B cell (primary cell): ENCODE measurements around the gene TMEM256. TPM values are rescaled to one million over a fixed set of nuclear protein-coding genes. Genes with fewer than 3 reads are reported as not detected.
A peak's percentile ranks its signal among the peaks of the same experiment; 100 is the strongest.

ENCODE experiments used
- ATAC-seq: fragments of 200-7000 bp; cut with Tn5 transposase; one replicate; pipeline ENCODE4 v1.10.0; 2021; ENCODE audit warnings: low read depth, mild to moderate bottlenecking, moderate number of reproducible peaks, moderate library complexity
- CTCF ChIA-PET: fragments of 350-600 bp; sonication (Branson Sonifier 250); formaldehyde crosslinking; loops from one replicate; lab custom pipeline; 2021; ENCODE audit warnings: antibody characterized with exemption, inconsistent platforms; lab: Charles Lee
- POLR2A ChIA-PET: fragments of 350-600 bp; sonication (Branson Sonifier 250); formaldehyde crosslinking; loops from one replicate; lab custom pipeline; 2021; ENCODE audit warnings: antibody characterized with exemption; lab: Charles Lee
- DNase-seq: peaks from one replicate; pipeline ENCODE4 v3.0.0; 2013
- H2AFZ ChIP-seq: 2 replicates; pipeline ENCODE4 v1.6.1; 2012; ENCODE audit warnings: mild to moderate bottlenecking, low read depth, low read length; ENCODE audit not compliant: insufficient read depth, poor library complexity, severe bottlenecking
- H3K27ac ChIP-seq, 2 donors: 1 replicate in 1 of 2; 2 replicates in 1 of 2; pipeline ENCODE4 v1.5.1; 2012 to 2013; ENCODE audit warnings: low read length in 2 of 2, mild to moderate bottlenecking in 2 of 2, moderate library complexity in 1 of 2
- H3K27me3 ChIP-seq, 4 experiments: fragments of 200-600 bp in 1 of 4; sonication (generic) in 1 of 4; replicated peaks in 1 of 4; 1 replicate in 2 of 4; 2 replicates in 2 of 4; pipeline versions ENCODE4 v1.6.1 to v1.7.0; 2013 to 2016; ENCODE audit warnings: low read length in 3 of 4, mild to moderate bottlenecking in 2 of 4, mixed read lengths in 1 of 4, moderate library complexity in 1 of 4; ENCODE audit not compliant: insufficient read depth in 4 of 4, control insufficient read depth in 3 of 4; ENCODE audit errors: control extremely low read depth in 1 of 4
- H3K36me3 ChIP-seq, 2 experiments: replicated peaks in 1 of 2; 1 replicate in 1 of 2; 2 replicates in 1 of 2; pipeline versions ENCODE4 v1.6.1 to v1.7.1; 2013; ENCODE audit warnings: low read length in 1 of 2; ENCODE audit not compliant: insufficient read depth in 2 of 2, control insufficient read depth in 1 of 2; ENCODE audit errors: control extremely low read depth in 1 of 2, extremely low read depth in 1 of 2
- H3K4me1 ChIP-seq, 2 donors: fragments of 200-600 bp in 1 of 2; sonication (generic) in 1 of 2; 1 replicate in 1 of 2; 2 replicates in 1 of 2; pipeline versions ENCODE4 v1.5.1 to v1.6.1; 2013 to 2017; ENCODE audit warnings: low read length in 2 of 2; ENCODE audit not compliant: control insufficient read depth in 2 of 2, insufficient read depth in 2 of 2
- H3K4me2 ChIP-seq: replicated peaks from 2 replicates; pipeline ENCODE3; 2012; ENCODE audit warnings: mild to moderate bottlenecking, low read depth, low read length; ENCODE audit not compliant: poor library complexity, severe bottlenecking
- H3K4me3 ChIP-seq, 5 experiments: fragments of 200-600 bp in 1 of 5; sonication (generic) in 1 of 5; 1 replicate in 3 of 5; 2 replicates in 2 of 5; pipeline versions ENCODE4 v1.5.1 to v1.7.0; 2011 to 2016; ENCODE audit warnings: low read length in 4 of 5, mild to moderate bottlenecking in 4 of 5, low read depth in 2 of 5, control low read depth in 1 of 5, moderate library complexity in 1 of 5; ENCODE audit not compliant: insufficient read depth in 1 of 5; ENCODE audit errors: control extremely low read depth in 1 of 5, extremely low read depth in 1 of 5
- H3K79me2 ChIP-seq: fragments of 200-600 bp; sonication (generic); one replicate; pipeline ENCODE4 v1.6.0; 2016; ENCODE audit warnings: low read length; ENCODE audit not compliant: control insufficient read depth, insufficient read depth
- H3K9ac ChIP-seq: fragments of 200-600 bp; sonication (generic); 2 replicates; pipeline ENCODE4 v1.6.1; 2017; ENCODE audit warnings: mild to moderate bottlenecking, low read length, moderate library complexity
- H3K9me3 ChIP-seq, 3 donors: one replicate each; pipeline versions ENCODE4 v1.6.1 to v1.7.1; 2013; ENCODE audit warnings: low read length in 2 of 3; ENCODE audit not compliant: control insufficient read depth in 2 of 3, insufficient read depth in 1 of 3; ENCODE audit errors: control extremely low read depth in 1 of 3
- H4K20me1 ChIP-seq: 2 replicates; pipeline ENCODE4 v1.6.0; 2012; ENCODE audit warnings: mild to moderate bottlenecking, low read length; ENCODE audit not compliant: insufficient read depth, control insufficient read depth, poor library complexity, severe bottlenecking
- H3K27ac Mint-ChIP-seq: one replicate; pipeline ENCODE4 v1.8.0; 2021; ENCODE audit warnings: mixed read lengths
- H3K27me3 Mint-ChIP-seq: one replicate; pipeline ENCODE4 v1.8.0; 2021; ENCODE audit warnings: mixed read lengths
- H3K4me1 Mint-ChIP-seq: one replicate; pipeline ENCODE4 v1.8.0; 2021; ENCODE audit warnings: mixed read lengths
- H3K4me3 Mint-ChIP-seq: one replicate; pipeline ENCODE4 v1.8.0; 2021; ENCODE audit warnings: mixed read lengths
- H3K9me3 Mint-ChIP-seq: one replicate; pipeline ENCODE4 v1.8.0; 2022; ENCODE audit warnings: mixed read lengths; ENCODE audit not compliant: insufficient read depth
- CTCF ChIP-seq: fragments of 200-600 bp; IDR thresholded peaks from one replicate; pipeline ENCODE4 v1.8.0; 2022; ENCODE audit warnings: antibody characterized with exemption, mild to moderate bottlenecking
- EZH2 ChIP-seq: IDR thresholded peaks from 2 replicates; pipeline ENCODE4 v1.6.1; 2012; ENCODE audit warnings: borderline replicate concordance, low read depth, mild to moderate bottlenecking, moderate library complexity, low read length; ENCODE audit not compliant: insufficient read depth, poor library complexity, severe bottlenecking
- WGBS: methylation state at CpG from one replicate; pipeline ENCODE4 v1.1.5; 2013; ENCODE audit warnings: missing lambda C conversion rate; ENCODE audit not compliant: insufficient coverage; 5-methylcytosine and 5-hydroxymethylcytosine counted together
- intact Hi-C: fragments of 100-400 bp; cut with micrococcal nuclease; formaldehyde crosslinking; loops from one replicate; pipeline ENCODE4 v1.10.0; 2022
- polyA plus RNA-seq: library from polyadenylated mRNA; depleted of rRNA; stranded (reverse); fragments of >200 nt; gene quantifications from 2 replicates; pipeline ENCODE4 v1.2.3, GENCODE V29; 2012
- total RNA-seq, 2 donors: library from RNA; stranded (reverse); fragments of 120-200 nt in 1 of 2; gene quantifications; 1 replicate in 1 of 2; 2 replicates in 1 of 2; pipeline versions ENCODE4 v1.2.3 to v1.2.4, GENCODE V29; 2013 to 2022

TMEM256 gene
- total and polyA plus RNA-seq, 2 donors (not counting 1 experiment from before 2014, with no cell fraction given) = 65.4 to 67.8 TPM

- 92% methylated on average over 9 of the region's 10 CpGs for WGBS
- no peak within 1 kb of the TSS for H2AFZ ChIP-seq
Measured at GRCh38 chr17:7355053-7355452, 48.8 kb downstream of the TMEM256 start, which contains the start of gene TMEM95. Gene TMEM95, plus strand, starts transcription at chr17:7355156. Its CDS starts 49 bp downstream, at chr17:7355205.

More at GRCh38 chr17:7355053-7355452, 48.8 kb downstream of the TMEM256 start, which contains the start of gene TMEM95:
- CTCF ChIA-PET = interaction anchor here (0.7 to 5.9 kb wide), 18 partner anchors 10 to 333 kb away, joined by 3 to 43 read pairs (median 10); partner anchors contain the start of genes ACAP1, NEURL4, PLSCR3 and SENP3
- Histone ChIP-seq H3K4me3 (no peak within 1 kb of the TSS), H4K20me1 (peaks cover 10% of the 10 kb centered on the region), H3K36me3 (peaks cover 0 to 2% of the 10 kb centered on the region in 2 experiments), H3K4me2 (peak within 1 kb of the TSS; percentile 30), H3K79me2 (peaks cover 14% of the 10 kb centered on the region), H3K9me3 (no peaks in the 10 kb centered on the region), H3K9ac (no peak within 1 kb of the TSS), H3K27me3 (no peaks in the 10 kb centered on the region), H3K27ac (no peak within 1 kb of the TSS), H3K4me1 (peaks cover 14 to 41% of the 10 kb centered on the region in 2 donors)
- DNase-seq (no peak), ATAC-seq (no peak)
- POLR2A ChIA-PET = interaction anchor here (0.7 to 0.9 kb wide), 2 partner anchors 80 to 121 kb away, joined by 3 to 5 read pairs; partner anchors contain the start of genes DVL2 and TMEM102
- no peaks in the 10 kb centered on the region for H3K9me3 Mint-ChIP-seq
- H3K27me3 Mint-ChIP-seq = no peaks in the 10 kb centered on the region
- TF ChIP-seq CTCF (no peak), EZH2 (no peak)
- H3K4me3 Mint-ChIP-seq = peak within 1 kb of the TSS; percentile 39
- intact Hi-C loops = no loop called here
- H3K4me1 Mint-ChIP-seq = peaks cover 33% of the 10 kb centered on the region
- H3K27ac Mint-ChIP-seq = peak within 1 kb of the TSS; percentile 65
